GM19372 (cell line): ENCODE results near the gene ANKS4B.
"Not testable (repeated sequence)": the region's sequence is repeated elsewhere in the genome, so short reads cannot be mapped to it uniquely, and the experiment has no call there.

Experiments used
- ATAC-seq: cut with Tn5 transposase; IDR thresholded peaks from one replicate; pipeline ENCODE4 v1.9.1; 2021; ENCODE audit warnings: mild to moderate bottlenecking, low read depth, moderate library complexity; ENCODE audit not compliant: unreplicated experiment

Gene ANKS4B

DNA sequence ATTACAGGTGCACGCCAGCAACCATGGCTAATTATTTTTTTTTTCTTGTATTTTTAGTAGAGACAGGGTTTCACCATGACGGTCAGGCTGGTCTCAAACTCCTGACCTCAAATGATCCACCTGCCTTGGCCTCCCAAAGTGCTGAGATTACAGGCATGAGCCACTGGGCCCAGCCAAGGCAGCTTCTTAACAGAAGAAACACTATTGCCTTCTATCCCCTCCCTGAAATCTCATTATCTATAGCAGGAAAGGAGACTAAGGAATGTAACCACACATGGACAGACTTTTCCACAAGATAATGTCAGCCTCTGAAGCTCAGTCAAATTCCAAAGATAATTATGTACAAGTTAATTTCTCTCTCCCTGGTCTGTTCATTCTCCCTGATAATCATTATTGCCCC is 16.4 kb upstream of the ANKS4B start:
- ATAC-seq = no peak

DNA sequence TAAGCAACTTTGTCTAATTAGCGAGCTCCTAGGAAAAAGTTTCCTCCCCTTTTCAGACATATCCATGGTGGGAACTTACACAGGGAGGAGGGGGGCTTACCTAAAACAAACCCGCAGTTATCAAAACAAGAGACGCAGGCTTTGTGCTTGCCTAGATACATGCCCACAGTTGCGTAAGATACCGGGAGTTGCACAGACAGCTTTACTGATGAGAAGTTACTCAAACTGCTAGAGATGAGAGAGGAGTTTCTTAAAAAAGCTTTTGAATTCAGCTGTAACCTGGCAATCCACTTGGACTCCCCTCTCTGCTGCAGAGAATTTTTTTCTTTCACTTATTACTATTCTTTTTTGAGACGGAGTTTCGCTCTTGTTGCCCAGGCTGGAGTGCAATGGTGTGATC is 15.3 kb upstream of the ANKS4B start:
- ATAC-seq = no peak

DNA sequence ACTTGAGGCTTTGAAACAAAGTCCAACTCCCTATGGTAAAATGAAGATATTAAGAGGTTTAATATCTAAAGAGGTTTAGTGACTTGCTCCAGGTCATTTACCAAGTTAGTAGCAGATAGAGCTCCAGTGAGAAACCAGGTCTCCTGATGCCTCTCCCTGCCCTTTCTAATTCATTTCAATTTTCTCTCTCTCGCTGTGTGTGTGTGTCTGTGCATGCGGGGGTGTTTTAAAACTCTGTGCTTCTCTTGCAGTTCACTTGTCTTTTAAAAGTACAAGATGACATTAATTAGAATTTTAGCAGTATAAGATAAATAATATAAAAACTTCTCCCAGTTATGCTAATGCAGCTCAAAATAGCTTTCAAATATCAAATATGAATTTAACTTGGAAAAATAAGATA is 13.9 kb upstream of the ANKS4B start:
- ATAC-seq = no peak

DNA sequence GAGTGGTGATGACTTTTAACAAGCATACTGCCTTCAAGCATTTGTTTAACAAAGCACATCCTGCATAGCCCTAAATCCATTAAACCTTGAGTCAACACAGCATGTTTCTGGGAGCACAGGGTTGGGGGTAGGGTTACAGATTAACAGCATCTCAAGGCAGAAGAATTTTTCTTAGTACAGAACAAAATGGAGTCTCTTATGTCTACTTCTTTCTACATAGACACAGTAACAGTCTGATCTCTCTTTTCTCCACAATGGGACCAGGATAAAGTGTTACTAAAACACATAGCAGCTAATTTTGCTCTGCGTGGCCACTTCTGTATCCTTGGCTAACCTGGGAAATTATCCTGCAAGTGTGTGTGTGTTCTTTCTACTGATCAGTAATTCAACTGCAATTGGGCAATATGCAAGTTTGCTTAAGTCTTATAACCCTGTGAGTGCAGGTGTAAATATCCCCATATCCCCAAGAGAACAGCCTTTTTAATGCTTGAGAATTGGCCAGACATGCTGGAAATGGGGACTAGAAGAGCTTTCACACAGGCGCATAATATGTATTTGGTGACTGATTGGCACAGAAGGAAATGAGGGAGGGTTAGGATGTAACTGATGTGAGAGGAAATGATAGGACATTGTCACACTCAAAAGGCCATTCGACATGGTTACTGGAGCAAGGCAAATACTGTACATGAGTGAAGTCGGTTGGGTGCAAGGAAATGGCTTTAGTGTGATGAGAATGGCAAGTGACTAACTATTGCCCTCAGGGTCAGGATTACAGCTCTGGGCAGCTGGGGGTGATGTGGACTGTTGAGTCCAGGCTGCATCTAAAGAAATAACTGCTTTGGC is 10.8 kb upstream of the ANKS4B start:
- ATAC-seq = no peak

DNA sequence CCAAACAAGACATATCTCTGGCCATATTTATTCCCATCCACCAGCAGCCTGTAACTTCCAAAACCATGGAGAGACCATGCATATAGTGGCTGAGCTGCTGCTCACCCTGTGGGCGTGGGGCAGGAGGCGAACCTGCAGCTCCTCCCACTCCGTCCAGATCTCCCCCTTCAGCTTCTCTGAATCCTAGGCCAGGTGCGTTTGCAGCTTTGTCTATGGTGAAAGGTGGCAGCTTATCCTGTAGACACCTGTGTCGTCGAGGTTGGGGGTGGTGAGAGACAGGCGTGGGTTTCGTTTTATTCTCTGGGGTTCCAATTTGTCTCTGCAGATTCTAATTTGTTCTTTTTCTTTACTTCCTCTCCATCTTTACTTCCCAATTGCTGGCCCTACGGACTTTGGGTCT is 9.7 kb upstream of the ANKS4B start:
- no peak for ATAC-seq

DNA sequence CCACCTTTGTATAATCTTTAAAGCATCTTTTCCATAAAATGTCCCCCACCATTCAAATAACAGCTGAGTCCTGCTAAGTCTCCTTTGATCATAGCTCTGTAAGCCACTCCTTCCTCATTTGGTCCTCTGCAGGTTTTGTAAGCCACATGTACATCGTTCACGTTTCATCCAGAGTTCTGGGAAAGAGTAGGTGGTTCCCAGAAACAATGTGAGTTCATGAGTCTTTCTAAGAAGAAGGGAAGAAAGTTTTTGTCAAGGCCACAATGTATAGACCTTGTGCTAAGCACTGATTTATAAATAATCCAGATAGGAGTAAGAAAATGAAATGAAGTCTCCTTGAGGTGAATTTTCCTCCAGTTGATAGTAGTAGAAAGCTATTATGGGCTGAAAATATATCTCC is 8.7 kb upstream of the ANKS4B start:
- ATAC-seq = no peak

DNA sequence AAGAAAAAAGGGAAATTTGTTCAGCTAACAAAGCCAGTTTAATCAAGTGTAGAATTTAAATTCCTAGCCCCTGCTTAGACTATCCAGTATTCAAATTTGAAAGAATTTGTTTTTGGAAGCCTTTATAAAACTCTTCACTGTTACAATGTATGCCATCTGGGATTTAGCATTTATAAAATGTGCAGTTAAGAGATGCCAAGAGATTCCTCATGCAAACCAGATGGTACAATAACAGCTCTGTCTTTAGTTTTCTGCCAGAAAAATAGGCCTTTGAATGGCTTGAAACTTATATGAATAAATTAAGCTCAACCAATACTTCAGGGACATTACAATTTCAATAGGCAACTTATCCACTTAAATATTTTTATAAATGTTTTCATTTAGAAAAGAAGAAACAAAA is 6.8 kb upstream of the ANKS4B start:
- ATAC-seq = no peak

DNA sequence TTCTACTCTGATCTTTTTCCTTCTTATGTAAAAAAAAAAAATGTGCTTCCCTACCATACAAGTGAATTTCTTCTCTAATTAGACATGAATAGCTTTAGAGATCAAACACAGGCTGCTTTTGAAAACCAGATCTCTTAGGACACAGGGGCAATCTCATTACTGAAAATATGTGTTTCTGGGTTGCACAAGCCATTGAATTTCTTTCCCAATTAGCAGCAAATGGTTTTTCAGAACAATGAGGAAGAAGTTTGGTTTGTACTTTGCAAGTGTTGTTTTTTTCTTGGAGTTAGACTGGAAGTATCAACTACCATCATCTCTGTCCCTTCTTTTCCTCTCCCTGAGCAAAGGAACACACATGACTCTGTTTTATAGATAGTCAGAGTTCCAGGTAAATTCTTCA is 5.6 kb upstream of the ANKS4B start:
- no peak for ATAC-seq

DNA sequence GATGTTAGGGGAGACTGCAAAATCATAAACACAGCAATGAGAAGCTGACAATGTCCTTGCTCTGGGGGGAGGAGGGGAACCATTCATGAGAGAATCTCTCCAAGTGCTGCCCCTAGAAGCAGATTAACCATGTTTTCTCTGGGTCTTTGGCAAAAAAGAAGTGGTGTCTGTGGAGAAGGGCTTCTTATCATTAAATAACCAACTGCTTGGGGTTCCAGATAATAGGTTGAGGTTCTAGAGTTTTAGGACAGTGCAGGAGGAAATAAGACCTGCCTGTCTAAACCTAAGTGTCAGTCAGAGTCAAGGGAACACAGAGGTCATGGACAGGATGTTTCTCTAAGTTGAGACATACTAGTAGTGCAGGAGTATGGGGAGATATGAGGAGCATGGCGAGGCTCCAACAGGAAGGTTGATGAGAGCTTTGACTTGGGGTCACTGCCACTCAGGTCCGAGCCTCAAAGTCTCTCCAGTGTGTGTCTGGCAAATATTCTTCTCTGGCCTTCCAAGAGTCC is 5.1 kb upstream of the ANKS4B start:
- ATAC-seq = no peak

DNA sequence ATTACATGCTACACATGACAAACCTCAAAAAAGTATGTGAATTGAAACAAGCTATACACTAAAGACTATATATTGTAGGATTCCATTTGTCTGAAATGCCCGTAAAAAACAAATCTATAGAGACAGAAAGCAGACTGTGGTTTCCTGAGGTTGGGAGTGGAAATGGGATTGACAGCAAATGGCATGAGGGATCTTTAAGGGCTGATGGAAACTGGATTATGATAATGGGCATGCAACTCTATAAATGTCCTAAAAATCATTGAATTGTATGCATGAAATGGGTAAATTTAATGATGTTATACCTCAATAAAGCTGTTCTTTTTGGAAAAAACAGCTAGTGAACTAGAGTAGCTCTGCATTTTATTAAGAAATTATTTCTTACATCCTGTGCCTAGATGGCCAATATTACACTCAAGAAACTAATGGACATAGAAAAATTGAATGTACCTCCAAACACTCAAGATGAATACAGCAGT is 416 bp upstream of the ANKS4B start:
- no peak for ATAC-seq

DNA sequence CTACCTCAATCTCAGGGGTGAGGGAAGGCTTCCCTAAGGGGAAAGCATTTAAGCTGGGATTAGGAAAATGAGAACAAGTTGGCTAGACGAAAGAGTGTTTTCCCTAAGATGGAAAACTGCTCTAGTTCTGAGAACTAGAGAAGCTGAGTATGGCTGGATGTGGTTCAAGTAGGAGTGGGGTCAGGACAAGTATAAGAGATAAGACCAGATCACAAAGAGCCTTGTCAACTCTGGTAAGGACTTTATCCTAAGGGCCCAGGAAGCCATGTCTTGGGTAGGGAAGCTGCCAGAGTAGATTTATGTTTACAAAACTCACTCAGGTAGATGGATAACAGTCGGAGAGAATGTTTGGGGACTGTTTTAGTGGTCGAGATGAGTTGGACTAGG is 1.7 kb downstream of the ANKS4B start:
- ATAC-seq = no peak

DNA sequence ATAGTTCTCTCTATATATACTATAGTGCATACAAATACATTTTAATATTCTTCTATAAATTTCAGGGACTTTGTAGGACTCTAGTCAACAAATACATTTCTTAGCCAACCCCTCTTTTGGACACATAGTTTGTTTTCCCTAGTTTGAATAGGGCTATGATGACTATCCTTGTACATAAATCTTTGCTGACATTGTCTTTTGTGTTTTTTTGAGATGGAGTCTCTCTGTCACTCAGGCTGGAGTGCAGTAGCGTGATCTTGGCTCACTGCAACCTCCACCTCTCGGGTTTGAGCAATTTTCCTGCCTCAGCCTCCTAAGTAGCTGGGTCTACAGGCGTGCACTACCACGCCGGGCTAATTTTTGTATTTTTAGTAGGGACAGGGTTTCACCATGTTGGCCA is 3.3 kb downstream of the ANKS4B start:
- ATAC-seq = no peak

DNA sequence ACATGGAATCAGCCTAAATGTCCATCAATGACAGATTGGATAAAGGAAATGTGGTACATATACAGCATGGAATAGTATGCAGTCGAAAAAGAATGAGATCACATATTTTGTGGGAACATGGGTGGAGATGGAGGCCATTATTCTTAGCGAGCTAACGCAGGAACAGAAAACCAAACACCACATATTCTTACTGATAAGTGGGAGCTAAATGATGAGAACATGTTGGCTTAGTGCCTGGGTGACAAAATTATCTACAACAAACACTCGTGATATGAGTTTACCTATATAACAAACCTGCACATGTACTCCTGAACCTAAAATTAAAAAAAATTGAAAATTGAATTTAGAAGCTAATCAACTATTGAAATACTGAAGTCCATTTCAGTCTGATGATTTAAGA is 6.1 kb downstream of the ANKS4B start:
- no peak for ATAC-seq

DNA sequence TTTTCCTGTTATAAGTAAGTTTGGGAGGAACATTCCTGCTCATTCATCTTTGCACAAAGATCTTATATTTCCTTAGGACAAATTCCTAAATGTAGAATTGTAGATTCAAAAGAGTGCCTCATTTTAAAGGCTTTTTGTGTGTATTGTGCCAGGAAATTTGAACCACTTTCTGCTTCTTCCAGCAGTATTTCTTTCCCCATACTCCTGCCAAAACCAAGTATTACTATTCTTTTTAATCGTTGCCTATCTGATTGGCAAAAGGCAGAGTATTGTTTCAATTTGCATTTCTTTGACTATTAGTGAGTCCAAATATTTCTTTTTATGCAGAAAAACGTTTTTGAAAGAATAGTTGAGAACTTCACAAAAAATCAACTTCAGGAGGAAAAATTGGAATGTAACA is 9.3 kb downstream of the ANKS4B start:
- ATAC-seq = no peak

DNA sequence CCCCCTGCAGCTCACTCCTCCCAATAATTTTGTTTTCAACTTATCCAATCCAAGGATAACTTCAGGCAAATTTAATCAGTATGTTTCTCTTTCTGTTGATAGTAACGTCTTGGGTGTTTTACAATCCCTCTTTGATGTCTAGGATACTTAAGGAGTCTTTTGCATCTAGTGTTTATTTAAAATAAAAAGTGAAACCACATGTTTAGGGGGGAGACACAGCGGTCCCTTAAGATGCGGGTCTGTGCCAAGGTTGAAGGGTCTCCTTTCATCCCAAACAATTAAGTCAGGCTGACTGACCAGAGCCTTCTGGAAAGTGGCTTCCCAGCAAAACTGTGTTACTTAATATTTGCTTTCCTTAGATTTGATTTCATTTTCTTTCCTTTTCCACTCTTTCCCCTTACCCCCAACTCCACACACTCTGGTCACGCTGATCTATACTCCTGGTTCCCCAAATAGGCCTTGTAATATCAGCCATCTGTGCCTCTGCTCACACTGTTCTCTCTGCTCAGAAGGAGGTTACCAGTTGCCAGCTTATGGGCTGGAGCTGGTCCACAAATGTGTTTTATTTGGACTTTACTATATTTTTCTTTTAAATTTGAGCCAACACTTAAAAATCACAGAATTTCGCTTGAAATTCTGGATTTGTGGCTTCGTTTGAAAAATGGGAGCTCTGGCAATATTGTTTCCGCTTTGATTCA is 11.2 kb downstream of the ANKS4B start:
- ATAC-seq = no peak

DNA sequence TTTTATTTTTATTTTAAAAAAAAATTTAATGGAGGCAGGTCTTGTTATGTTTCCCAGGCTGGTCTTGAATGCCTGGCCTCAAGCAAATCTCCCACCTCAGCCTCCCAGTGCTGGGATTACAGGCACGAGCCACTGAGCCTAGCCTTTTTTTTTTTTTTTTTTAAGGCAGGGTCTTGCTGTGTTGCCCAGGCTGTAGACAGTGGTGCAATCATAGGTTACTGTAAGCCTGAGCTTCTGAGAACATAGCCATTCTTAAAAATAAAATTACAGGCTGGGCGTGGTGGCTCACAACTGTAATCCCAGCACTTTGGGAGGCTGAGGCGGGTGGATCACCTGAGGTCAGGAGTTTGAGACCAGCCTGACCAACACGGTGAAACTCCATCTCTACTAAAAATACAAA is 14.7 kb downstream of the ANKS4B start:
- not testable (repeated sequence) for ATAC-seq

DNA sequence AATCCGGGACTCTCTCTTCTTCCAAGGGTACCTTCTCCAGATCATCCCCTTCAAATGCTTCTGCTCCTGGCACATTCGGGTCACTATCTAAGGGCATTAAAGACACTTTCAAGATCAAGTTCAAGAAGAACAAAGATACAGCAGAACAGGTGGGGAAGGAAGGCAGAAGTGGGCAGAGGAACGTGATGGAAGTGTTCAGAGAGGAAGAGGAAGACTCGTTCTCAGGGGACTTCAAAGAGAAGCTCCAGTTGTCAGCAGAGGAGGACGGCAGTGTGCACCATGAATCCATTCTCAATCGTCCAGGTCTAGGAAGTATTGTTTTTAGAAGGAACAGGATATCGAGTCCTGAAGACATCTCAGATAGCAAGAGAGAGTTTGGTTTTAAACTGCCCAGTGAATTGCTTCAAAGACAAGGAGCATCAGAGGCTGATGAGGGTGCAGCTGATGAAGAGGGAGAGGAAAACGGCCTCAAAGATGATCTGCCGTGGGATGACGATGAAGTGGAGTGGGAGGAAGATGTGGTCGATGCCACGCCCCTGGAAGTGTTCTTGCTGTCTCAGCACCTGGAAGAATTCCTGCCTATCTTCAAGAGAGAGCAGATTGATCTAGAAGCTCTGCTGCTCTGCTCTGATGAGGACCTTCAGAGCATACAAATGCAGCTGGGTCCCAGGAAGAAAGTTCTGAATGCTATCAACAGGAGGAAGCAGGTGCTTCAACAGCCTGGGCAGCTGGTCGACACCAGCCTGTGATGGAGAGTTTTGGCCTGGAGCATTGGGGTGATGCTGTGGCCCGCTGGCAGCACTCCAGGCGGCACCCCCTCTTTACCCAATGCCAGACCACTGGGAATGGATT is 16.8 kb downstream of the ANKS4B start:
- ATAC-seq = no peak

DNA sequence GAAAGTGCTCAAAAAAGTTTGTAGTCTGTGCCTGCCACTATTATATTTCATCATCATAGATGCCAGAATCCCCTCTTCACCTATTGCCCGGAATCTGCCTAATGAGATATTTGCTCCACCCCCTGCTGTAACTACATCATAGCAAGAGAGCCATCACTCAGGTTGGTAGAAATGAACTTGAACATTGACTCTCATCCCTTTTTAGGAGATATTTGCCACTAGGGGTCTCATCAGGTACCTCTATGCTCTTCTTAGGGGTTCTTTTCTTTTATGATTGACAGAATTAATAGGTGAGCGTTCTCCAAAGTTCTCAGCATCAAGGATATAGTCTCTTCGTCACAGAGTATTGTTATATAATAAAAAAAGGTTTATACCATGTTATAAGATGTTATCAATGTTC is 20.0 kb downstream of the ANKS4B start:
- no peak for ATAC-seq

DNA sequence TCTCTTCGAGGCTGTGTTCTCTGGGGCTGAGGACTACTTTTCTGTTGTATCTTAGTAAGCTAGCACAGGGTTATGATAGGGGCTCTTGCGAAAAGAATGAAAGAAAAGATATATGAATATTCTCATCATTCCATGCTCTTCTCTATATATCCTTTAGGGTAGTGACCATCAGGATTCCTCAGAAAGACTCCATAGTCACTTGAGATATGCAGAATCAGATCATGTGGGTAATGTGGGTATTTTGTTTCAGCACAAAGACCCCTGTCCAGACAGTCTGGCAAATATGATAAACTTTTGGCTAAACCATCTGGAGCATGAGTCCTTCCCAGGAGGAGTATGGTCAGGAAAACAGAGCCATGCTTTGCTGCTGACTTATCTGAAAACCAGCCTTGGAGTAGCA is 23.1 kb downstream of the ANKS4B start:
- ATAC-seq = no peak

DNA sequence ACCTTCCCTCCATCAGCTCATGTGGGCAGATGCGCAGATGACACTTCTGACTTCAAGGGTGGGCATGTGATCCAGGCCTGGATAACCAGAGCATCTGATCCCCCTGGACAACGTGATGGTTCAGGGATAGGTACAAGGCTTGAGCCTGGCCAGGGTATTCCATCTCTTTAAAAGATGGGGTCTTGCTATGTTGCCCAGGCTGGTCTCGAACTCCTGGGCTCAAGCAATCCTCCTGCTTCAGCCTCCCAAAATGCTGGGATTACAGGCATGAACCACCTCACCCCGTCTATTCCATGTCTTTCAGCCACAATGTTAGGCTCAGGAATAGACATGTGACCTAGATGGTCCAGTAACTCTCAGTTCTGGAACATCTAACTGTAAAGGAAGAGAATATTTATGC is 23.8 kb downstream of the ANKS4B start:
- ATAC-seq = no peak
